HG02885 (cell line): ENCODE data around the gene TNFRSF11A.

ENCODE experiments used
- ATAC-seq: cut with Tn5 transposase; IDR thresholded peaks from one replicate; pipeline ENCODE4 v1.9.1; 2021; ENCODE audit warnings: mild to moderate bottlenecking; ENCODE audit not compliant: unreplicated experiment, poor library complexity

Gene TNFRSF11A

GRCh38 chr18:62324181-62324828 lies 805 bp upstream of the TNFRSF11A start:
- no peak for ATAC-seq

GRCh38 chr18:62325806-62326645 lies 916 bp downstream of the TNFRSF11A start:
- peak; percentile 33 for ATAC-seq

DNA sequence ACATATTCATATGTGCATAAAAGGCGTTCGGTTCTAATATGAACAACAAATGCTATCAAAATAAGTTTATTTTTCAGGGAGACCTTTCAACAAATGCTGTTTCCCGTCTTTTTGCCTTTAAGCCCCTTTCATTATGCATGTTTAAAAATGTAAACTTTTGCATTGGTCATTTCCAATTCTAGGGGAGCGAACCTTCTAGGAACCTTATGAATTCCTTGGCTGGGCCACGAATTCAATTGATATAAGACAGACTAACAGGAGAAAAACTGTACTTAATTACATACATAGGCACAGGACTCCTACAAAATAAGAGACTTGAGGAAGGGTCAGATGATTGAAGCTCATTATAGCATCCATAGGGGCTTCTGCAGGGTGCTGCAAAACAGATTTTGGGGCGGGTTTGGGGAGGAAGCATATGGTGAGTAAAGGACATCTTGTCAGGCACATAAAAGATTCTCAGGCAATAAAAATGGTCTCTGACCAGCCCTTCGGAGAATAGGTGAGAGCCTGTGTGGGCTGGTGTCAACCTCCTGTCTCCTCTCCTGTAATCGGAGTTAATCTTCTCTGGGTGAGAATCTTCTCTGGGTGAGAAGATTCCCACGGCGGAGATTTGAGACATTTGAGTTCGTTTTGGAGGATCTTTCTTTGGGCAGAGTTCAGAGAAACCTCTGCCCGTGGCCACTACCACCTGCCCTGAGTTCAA lies 1.7 kb downstream of the TNFRSF11A start:
- ATAC-seq: no peak

- ATAC-seq: no peak
Observed at GRCh38 chr18:62327977-62328376, 2.9 kb downstream of the TNFRSF11A start.

DNA sequence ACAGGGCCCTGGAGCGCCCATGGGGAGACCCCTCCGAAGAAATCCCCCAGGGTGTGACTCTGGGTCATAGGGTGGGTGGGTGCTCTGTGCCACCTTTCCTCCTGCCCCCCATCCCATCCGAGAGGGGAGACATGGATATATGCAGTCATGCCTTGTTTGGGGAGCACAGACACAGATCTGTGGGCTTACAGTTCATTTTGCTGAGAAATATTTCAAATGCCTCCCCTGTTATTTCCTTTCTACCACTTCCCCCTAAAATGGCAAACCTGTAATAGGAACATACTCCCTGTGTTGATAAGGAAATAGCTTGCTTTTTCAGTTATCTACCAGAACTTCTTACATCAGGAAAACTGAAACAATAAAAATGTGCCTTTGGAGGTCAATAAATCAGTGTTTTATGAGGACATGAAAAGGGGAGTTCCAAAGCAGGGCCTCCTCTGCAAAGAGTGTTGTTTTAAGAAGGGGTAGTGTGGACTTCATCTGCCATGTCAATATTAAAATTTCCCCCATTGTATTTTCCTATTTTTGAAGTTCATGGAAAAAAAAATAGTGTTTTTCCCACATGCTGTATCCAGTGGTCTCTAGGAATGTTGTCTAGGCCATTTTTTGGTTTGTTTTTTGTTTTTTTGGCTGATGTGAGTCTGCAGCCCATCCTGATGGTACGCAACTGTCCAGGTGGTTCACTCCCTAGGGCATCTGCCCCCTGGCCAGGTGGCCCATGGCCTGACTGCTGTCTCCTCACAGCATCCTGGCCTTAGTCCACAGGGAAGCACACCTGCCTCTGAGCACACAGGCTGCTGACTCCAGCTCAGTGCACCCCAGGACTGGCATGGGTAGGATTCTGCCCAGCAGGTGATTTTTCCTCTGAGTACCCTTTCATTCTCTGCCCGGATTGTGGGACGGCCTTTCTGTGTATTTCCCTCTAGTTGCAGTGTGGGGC lies 3.7 kb downstream of the TNFRSF11A start:
- no peak for ATAC-seq

GRCh38 chr18:62329691-62330454 lies 4.8 kb downstream of the TNFRSF11A start:
- no peak for ATAC-seq

DNA sequence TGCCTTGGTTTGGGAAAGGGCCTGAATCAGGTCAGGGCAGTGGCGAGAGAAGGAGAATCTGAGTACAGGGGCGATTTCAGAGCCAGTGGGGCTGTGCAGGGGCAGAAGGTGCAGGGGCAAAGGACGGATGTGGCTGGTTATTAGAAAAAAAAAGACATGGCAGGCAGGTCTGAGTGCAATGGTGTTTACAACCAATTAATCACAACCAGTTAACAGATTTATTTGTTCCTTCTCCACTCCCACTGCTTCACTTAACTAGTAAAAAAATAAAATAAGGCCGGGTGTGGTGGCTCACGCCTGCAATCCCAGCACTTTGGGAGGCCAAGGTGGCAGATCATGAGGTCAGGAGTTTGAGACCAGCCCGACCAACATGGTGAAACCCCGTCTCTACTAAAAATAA lies 5.5 kb downstream of the TNFRSF11A start:
- ATAC-seq: no peak

- ATAC-seq: no peak
Observed at GRCh38 chr18:62331581-62332356, 6.7 kb downstream of the TNFRSF11A start.

GRCh38 chr18:62332431-62332830 lies 7.3 kb downstream of the TNFRSF11A start:
- ATAC-seq: no peak

- no peak for ATAC-seq
Observed at GRCh38 chr18:62332964-62333695, 8.0 kb downstream of the TNFRSF11A start.

DNA sequence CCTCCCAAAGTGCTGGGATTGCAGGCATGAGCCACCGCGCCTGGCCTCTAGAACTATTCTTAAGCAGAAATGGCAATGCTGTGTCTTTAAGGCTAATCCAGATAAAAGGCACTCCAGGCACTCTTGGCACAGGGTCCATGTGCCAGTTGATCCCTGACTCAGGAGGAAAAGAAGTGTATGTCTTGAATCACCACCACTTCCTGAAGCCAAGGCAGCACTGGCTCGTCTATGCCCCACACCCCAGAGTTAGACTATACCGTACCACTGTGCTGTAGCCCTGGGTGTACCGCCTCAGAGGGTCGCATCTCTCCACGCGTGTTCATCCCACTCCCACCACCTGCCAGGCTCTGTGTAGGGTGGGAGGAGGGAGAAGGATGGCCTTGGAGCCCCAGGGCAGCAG lies 9.0 kb downstream of the TNFRSF11A start:
- no peak for ATAC-seq

DNA sequence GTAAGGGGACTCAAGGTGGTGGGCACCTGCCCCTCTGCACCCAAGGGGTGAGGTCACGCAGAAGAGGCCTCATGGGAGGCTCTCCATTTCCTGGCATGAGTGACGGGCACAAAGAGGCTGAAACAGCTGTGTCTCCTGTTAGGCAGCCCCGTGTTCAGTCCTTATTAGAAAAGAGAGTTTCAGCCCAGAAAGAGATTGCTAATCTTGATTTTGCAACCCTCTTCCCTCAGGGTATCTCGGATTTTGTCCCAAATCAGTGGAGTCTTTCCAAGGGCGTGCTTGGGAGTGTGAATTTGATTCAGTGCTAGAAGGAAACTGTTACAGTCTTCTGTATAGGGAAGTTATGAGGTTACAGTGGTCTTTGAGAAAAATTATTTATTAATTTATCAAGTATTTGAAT lies 10.4 kb downstream of the TNFRSF11A start:
- ATAC-seq: no peak

GRCh38 chr18:62336618-62337017 lies 11.5 kb downstream of the TNFRSF11A start:
- no peak for ATAC-seq

DNA sequence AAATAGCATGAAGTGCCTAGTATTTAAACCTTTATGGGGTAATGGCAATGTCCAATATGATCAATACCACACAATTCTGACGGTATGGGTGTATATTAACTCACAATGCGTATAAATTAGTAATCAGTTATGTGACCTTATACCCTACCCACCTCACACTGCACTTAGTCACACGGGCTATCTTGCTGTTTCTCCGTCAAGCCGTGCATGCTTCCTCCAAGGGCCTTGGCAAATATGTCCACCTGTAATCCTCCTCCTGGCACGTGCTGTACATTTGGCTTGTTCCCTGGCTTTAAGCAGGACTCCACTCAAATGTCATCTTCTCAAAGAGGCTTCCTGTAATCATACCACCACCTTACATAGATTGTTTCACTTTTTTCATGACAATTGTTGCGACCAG lies 12.2 kb downstream of the TNFRSF11A start:
- ATAC-seq: no peak

DNA sequence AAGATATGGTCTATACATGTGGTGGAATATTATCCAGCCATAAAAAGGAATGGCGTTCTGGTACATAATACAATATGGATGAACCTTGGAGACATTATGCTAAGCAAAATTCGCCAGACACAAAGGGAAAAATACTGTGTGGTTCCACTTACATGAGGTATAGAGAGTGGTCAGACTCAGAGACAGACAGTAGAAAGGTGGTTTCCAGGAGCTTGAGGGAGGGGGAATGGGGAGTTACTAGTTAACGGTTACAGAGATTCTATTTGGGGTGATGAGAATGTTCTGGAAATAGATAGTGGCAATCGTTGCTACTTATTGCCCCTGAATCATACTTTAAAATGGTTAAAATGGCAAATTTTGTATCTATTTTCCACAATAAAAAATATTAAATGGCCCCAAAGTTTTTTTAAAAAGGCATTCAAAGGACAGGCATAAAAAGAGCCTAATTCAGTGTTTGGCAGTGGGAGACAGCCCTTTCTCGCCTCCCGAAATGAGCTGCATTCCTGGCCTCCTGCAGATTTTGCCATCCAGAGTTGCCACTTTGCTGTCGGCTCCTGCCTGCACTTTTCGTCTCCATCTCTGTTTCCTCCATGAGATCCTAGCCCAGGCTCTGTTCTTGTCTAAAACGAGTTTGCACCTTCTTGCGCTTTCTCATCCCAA lies 13.5 kb downstream of the TNFRSF11A start:
- no peak for ATAC-seq

DNA sequence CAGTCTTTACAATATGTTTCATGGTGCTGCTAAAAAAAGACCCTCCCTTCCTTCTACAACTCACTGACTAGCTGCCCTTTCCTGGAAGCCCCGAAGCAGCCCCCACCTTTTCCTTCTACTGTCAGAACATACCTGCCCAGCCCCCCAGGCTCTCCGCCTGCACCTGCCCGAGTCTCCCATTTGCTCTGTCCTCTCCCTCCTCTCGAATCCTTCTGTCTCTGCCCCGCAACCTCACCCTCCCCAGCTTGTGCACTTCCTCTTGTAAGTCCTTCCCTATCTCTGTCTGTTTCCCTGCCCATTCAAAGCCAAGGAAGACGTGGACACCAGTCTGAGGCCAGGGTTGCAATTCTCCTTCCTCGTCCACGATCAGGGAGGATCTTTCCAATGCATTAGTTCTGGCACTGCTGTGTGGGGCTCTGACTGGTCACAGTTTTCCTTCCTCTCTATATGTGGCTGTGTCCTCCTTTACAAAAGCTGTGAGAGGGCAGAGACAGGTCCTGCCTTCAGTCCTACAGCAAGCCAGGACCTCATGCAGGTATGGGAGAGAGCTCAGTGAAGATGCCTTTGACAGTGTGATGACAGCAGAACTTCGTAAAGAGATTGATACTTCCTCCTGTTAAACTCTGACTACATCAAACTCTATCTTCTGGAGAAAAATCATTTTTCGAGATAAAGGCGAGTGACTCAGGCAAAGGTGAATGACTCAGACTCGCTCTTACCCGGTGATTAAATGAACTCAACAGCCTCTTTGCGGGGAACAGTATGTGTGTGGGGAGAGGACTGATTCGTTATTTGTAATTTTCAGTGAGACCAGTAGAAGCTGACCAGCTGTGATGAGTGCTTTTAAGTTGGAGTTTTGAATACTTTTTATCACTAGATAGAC lies 14.2 kb downstream of the TNFRSF11A start:
- no peak for ATAC-seq

- no peak for ATAC-seq
Observed at GRCh38 chr18:62340996-62341395, 15.9 kb downstream of the TNFRSF11A start.
